ENCODE data around the gene PRSS38.

PRSS38 gene

DNA sequence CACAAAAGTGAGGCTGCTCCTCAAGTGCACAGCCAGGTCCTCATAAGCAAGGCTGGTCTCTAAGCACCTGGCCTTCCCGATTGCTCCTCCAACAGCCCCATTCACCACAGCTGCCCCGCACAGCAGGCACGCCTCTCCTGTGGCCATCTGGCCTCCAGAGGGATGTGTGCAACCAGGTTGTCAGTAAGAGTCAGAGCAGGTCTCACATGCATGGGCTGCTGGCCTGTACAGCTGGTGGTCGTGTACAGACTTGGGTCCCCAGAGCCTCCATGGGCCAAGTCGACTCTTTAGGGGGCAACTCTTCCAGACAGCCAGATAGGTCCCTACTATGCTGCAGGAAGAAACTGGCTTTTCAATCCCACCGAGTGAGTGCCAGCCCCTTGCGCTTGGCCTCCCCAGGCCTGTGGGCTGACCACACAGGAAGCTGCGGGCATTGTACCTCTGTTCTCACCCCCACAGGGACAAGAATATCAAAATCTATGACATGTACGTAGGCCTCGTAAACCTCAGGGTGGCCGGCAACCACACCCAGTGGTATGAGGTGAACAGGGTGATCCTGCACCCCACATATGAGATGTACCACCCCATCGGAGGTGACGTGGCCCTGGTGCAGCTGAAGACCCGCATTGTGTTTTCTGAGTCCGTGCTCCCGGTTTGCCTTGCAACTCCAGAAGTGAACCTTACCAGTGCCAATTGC is 1.4 kb downstream of the PRSS38 start:
- no peak overlapping the region for H3K4me3 ChIP-seq (ENCODE audit: low read length)
- no peak for DNase-seq (ENCODE audit: low read depth)
- TF ChIP-seq, protein P1, sequence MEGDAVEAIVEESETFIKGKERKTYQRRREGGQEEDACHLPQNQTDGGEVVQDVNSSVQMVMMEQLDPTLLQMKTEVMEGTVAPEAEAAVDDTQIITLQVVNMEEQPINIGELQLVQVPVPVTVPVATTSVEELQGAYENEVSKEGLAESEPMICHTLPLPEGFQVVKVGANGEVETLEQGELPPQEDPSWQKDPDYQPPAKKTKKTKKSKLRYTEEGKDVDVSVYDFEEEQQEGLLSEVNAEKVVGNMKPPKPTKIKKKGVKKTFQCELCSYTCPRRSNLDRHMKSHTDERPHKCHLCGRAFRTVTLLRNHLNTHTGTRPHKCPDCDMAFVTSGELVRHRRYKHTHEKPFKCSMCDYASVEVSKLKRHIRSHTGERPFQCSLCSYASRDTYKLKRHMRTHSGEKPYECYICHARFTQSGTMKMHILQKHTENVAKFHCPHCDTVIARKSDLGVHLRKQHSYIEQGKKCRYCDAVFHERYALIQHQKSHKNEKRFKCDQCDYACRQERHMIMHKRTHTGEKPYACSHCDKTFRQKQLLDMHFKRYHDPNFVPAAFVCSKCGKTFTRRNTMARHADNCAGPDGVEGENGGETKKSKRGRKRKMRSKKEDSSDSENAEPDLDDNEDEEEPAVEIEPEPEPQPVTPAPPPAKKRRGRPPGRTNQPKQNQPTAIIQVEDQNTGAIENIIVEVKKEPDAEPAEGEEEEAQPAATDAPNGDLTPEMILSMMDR (conservative IDR thresholded peaks at IDR 0.05; ENCODE audit: low read length): no peak

DNA sequence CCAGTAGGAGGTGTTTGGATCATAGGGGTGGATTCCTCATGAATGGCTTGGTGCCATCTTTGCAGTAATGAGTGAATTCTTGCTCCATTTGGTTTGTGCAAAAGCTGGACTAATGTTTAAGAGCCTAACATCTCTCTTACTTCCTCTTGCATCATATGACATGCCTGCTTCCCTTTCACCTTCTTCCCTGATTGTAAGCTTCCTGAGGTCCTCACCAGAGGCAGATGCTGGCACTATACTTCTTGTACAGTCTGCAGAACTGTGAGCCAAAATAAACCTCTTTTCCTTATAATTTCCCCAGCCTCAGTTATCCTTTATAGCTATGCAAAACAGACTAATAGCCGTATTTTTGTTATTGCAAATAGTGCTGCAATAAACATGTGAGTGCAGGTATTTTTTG is 8.1 kb downstream of the PRSS38 start:
- DNase-seq (ENCODE audit: low read depth): no peak
- no peak overlapping the region for H3K4me3 ChIP-seq (ENCODE audit: low read length)
- TF ChIP-seq, protein P1 (conservative IDR thresholded peaks at IDR 0.05; ENCODE audit: low read length): no peak

DNA sequence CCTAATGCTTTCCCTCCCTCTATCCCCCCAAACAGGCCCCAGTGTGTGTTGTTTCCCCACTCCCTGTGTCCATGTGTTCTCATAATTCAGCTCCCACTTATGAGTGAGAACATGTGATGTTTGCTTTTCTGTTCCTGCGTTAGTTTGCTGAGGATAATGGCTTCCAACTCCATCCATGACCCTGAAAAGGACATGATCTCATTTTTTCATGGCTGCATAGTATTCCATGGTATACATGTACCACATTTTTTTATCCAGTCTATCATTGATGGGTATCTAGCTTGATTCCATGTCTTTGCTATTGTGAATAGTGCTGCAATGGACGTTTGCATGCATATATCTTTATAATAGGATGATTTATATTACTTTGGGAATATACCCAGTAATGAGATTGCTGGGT is 8.7 kb downstream of the PRSS38 start:
- DNase-seq (ENCODE audit: low read depth): no peak
- H3K4me3 ChIP-seq (ENCODE audit: low read length): no peak overlapping the region
- TF ChIP-seq, protein P1 (conservative IDR thresholded peaks at IDR 0.05; ENCODE audit: low read length): no peak

DNA sequence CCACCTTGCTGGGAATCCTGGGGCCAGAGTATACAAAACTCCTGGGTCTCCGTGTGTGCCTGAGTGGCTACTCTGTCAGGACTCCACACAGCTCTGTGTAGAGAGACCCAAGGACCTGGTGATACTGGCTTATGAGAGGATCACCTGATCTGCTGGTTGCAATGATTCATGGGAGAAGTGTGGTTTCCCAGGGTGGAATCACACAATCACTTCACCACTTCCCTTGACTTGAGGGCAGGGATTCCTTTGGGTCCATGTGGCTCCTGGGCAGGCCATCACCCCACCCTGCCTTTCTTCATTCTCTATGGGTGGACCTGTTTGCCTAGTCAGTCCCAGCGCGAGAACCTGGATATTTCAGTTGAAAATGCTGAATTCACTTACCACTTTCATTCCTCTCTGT is 13.3 kb downstream of the PRSS38 start:
- no peak for DNase-seq (ENCODE audit: low read depth)
- TF ChIP-seq, protein P1 (conservative IDR thresholded peaks at IDR 0.05; ENCODE audit: low read length): no peak
- H3K4me3 ChIP-seq (ENCODE audit: low read length): no peak overlapping the region

DNA sequence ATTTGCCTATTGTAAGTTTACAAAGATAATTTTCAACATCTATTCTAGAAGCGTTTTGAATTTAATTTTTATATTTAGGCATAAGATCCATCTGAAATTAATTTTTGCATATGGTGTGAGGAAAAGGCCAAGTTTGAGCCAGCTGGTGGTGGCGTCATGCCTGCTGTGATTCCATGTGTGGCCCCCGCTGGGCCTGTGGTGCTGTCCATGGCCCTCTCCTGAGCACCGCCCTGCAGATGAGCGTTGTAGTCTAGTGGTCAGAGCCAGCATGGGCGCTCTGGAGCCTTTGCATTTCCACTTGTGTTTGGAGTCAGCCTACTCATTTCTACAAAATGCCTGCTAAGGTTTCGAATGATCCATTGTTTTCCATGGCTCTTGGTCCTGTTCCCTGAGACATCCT is 22.7 kb downstream of the PRSS38 start:
- TF ChIP-seq, protein P1 (conservative IDR thresholded peaks at IDR 0.05; ENCODE audit: low read length): no peak

DNA sequence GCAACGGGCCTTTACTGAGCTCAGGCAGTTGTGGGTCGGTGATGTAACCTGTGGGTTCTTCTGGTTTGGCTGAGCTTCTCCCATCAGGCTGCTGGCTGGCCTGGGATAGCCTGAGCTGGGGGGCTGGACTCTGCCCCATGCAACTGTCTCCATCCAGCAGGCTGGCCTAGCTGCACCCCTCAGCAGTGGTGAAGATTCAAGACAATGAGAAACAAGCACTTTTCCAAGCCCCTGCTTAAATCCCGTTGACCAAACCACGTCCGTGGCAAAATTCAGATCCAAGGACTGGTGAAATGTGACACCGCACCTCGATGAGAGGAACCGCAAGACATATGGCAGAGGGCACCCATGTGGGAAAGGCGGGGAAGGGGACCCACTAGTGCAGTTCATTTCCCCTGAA is 25.6 kb downstream of the PRSS38 start:
- TF ChIP-seq, protein P1 (conservative IDR thresholded peaks at IDR 0.05; ENCODE audit: low read length): no peak
- no peak overlapping the region for H3K4me3 ChIP-seq (ENCODE audit: low read length)
- DNase-seq (ENCODE audit: low read depth): no peak

More for the DNA sequence above, 22.7 kb downstream of the PRSS38 start:
- H3K4me3 ChIP-seq (ENCODE audit: low read length): no peak overlapping the region
- DNase-seq (ENCODE audit: low read depth): no peak

DNA sequence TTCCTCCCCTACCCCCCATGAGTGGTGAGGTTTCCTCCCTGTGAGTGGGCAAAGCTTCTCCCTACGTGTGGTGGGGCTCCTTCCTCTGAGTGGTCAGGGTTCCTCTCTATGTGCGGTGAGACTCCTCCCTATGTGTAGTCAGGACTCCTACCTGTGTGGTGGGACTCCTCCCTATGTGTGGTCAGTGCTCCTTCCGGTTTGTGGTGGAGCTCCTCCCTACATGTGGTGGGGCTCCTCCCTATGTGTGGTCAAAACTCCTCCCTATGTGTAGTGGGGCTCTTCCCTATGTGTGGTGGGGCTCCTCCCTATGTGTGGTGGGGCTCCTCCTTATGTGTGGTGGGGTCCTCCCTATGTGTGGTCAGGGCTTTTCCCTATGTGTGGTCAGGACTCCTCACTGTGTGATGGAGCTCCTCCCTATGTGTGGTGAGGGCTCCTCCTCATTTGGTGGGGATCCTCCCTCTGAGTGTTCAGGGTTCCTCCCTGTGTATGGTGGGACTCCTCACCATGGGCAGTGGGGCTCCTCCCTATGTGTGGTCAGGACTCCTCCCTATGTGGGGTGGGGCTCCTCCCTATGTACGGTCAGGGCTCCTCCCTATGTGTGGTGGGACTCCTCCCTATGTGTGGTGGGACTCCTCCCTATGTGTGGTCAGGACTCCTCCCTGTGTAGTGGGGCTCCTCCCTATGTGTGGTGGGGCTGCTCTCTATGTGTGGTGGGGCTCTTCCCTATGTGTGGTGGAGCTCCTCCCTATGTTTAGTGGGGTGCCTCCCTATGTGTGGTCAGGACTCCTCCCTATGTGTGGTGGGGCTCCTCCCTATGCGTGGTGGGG is 29.1 kb downstream of the PRSS38 start:
- no peak overlapping the region for H3K4me3 ChIP-seq (ENCODE audit: low read length)
- TF ChIP-seq, protein P1 (conservative IDR thresholded peaks at IDR 0.05; ENCODE audit: low read length): no peak
- no peak for DNase-seq (ENCODE audit: low read depth)
